ENCODE results near the gene PLEKHG5.
"Not testable (repeated sequence)": the region's sequence is repeated elsewhere in the genome, so short reads cannot be mapped to it uniquely, and the experiment has no call there.

PLEKHG5 gene

GRCh38 chr1:6496890-6497214 is 5.4 kb upstream of the PLEKHG5 start:
- no peak for DNase-seq (ENCODE audit: low read depth in 1 of 2, low spot score in 1 of 2)

GRCh38 chr1:6496365-6496721 is 4.9 kb upstream of the PLEKHG5 start:
- DNase-seq (ENCODE audit: low read depth in 1 of 2, low spot score in 1 of 2) = no peak

GRCh38 chr1:6495540-6496364 is 4.3 kb upstream of the PLEKHG5 start:
- DNase-seq (ENCODE audit: low read depth in 1 of 2, low spot score in 1 of 2) = no peak

- DNase-seq (ENCODE audit: low read depth in 1 of 2, low spot score in 1 of 2) = no peak
Observed at GRCh38 chr1:6495041-6495441, 3.6 kb upstream of the PLEKHG5 start.

- DNase-seq (ENCODE audit: low read depth in 1 of 2, low spot score in 1 of 2) = no peak
Observed at GRCh38 chr1:6494627-6495026, 3.2 kb upstream of the PLEKHG5 start.

GRCh38 chr1:6493834-6494223 is 2.4 kb upstream of the PLEKHG5 start:
- DNase-seq (ENCODE audit: low read depth in 1 of 2, low spot score in 1 of 2) = not testable (repeated sequence)

- no peak for DNase-seq (ENCODE audit: low read depth in 1 of 2, low spot score in 1 of 2)
Observed at GRCh38 chr1:6491966-6492365, 499 bp upstream of the PLEKHG5 start.

GRCh38 chr1:6491081-6491449 is 402 bp downstream of the PLEKHG5 start:
- no peak for DNase-seq (ENCODE audit: low read depth in 1 of 2, low spot score in 1 of 2)

GRCh38 chr1:6490181-6491080 is 1.0 kb downstream of the PLEKHG5 start:
- peak; percentile 20 to 22 for DNase-seq (ENCODE audit: low read depth in 1 of 2, low spot score in 1 of 2)

- DNase-seq (ENCODE audit: low read depth in 1 of 2, low spot score in 1 of 2) = peak; percentile 59 to 66
Observed at GRCh38 chr1:6489799-6490180, 1.7 kb downstream of the PLEKHG5 start.

- no peak for DNase-seq (ENCODE audit: low read depth in 1 of 2, low spot score in 1 of 2)
Observed at GRCh38 chr1:6489383-6489765, 2.1 kb downstream of the PLEKHG5 start.

- no peak for DNase-seq (ENCODE audit: low read depth in 1 of 2, low spot score in 1 of 2)
Observed at GRCh38 chr1:6488602-6489382, 2.7 kb downstream of the PLEKHG5 start.

GRCh38 chr1:6487804-6488484 is 3.5 kb downstream of the PLEKHG5 start:
- no peak for DNase-seq (ENCODE audit: low read depth in 1 of 2, low spot score in 1 of 2)

GRCh38 chr1:6486433-6487011 is 4.9 kb downstream of the PLEKHG5 start:
- peak; percentile 72 to 82 for DNase-seq (ENCODE audit: low read depth in 1 of 2, low spot score in 1 of 2)

GRCh38 chr1:6485168-6486101 is 6.0 kb downstream of the PLEKHG5 start:
- DNase-seq (ENCODE audit: low read depth in 1 of 2, low spot score in 1 of 2) = no peak

- DNase-seq (ENCODE audit: low read depth in 1 of 2, low spot score in 1 of 2) = no peak
Observed at GRCh38 chr1:6484826-6485167, 6.7 kb downstream of the PLEKHG5 start.

GRCh38 chr1:6483761-6484117 is 7.7 kb downstream of the PLEKHG5 start:
- no peak for DNase-seq (ENCODE audit: low read depth in 1 of 2, low spot score in 1 of 2)

- no peak for DNase-seq (ENCODE audit: low read depth in 1 of 2, low spot score in 1 of 2)
Observed at GRCh38 chr1:6483017-6483760, 8.3 kb downstream of the PLEKHG5 start.

GRCh38 chr1:6481820-6482219 is 9.6 kb downstream of the PLEKHG5 start:
- no peak for DNase-seq (ENCODE audit: low read depth in 1 of 2, low spot score in 1 of 2)

All from activated T-helper 1 cell treated with anti-CD3 and anti-CD28 coated beads, Interleukin-2, amount 50 U/mL, for 16 hours (primary cell).